ENCODE measurements around the gene MEF2A. TPM values are rescaled to one million over a fixed set of nuclear protein-coding genes. Genes with fewer than 3 reads are reported as not detected.

MEF2A gene
- total RNA-seq, 2 donors from 2014 or later = 25.1 to 68.7 TPM

DNA sequence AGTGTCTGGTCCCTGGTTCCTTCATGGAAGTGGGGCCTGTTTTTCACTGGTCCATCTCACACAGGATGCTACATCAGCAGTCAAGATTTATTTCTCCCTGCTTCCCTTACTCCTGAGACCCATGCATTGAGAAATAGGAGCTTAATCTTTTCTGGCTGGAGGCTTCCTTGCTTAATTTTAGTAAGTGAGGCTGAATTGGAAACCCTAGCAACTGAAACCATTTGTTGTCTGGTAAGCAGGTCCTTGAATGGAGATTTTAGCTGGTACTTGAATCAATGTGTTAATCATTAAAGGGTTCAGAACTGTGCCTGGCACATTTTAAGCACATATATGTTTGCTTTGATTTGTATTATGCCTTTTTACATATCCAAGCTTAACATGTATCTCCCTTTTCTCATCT is 20.2 kb upstream of the MEF2A start:
- no peaks in the 10 kb centered on the region for H3K9me3 ChIP-seq
- no peak for ATAC-seq

DNA sequence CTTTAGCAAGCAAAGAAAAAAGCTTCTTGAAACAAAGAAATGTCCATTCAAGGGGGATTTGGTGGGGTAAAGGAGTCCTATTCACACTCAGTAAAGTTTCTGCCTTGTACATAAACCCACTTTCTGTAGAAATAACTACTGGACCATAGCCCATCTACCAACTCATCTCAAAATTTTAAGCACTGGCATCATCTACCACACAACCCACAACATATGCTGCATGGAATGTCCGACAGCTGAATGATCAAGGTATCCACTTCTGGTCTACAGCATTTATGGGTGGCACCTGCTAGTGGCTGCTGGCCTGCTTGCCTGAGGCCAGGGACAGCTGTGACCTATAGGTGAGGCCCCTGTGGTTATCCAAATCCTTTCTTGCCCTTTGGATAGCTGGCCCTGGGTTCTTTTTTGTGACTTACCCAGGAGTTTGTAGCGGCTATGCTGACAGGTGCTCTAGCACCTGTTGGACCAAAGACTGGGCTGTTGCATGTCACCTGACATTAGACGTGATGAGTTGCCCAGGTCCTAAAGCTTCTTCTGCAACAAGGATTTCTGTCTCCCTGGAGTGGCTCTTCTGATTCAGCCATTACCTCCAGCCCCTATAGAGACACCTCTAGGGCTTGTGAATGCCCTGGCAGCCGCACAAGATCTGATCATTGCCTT is 19.2 kb upstream of the MEF2A start:
- no peaks in the 10 kb centered on the region for H3K9me3 ChIP-seq
- no peaks in the 10 kb centered on the region for H3K36me3 ChIP-seq (replicated peaks in 1 of 2; ENCODE audit: insufficient read depth in 1 of 2, low read depth in 2 of 2)
- H3K27ac ChIP-seq = no peak overlapping the region
- no peaks in the 10 kb centered on the region for H3K27me3 ChIP-seq
- TF ChIP-seq, protein P1, sequence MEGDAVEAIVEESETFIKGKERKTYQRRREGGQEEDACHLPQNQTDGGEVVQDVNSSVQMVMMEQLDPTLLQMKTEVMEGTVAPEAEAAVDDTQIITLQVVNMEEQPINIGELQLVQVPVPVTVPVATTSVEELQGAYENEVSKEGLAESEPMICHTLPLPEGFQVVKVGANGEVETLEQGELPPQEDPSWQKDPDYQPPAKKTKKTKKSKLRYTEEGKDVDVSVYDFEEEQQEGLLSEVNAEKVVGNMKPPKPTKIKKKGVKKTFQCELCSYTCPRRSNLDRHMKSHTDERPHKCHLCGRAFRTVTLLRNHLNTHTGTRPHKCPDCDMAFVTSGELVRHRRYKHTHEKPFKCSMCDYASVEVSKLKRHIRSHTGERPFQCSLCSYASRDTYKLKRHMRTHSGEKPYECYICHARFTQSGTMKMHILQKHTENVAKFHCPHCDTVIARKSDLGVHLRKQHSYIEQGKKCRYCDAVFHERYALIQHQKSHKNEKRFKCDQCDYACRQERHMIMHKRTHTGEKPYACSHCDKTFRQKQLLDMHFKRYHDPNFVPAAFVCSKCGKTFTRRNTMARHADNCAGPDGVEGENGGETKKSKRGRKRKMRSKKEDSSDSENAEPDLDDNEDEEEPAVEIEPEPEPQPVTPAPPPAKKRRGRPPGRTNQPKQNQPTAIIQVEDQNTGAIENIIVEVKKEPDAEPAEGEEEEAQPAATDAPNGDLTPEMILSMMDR (IDR thresholded peaks at IDR 0.05) = no peak
- TF ChIP-seq POLR2A (IDR thresholded peaks at IDR 0.05) = no peak
- no peaks in the 10 kb centered on the region for H3K4me1 ChIP-seq
- ATAC-seq = no peak
- intact Hi-C loops (cut with DNase I) = no loop called here
- no peak for DNase-seq
- 81 to 90% methylated on average over 3 to 4 of the region's 4 CpGs for WGBS, 2 donors
- H3K4me3 ChIP-seq = no peak overlapping the region

More for the DNA sequence above, 20.2 kb upstream of the MEF2A start:
- Histone ChIP-seq H3K4me1 (no peaks in the 10 kb centered on the region), H3K4me3 (no peak overlapping the region), H3K27me3 (no peaks in the 10 kb centered on the region), H3K27ac (no peak overlapping the region), H3K36me3 (replicated peaks in 1 of 2; ENCODE audit: insufficient read depth in 1 of 2, low read depth in 2 of 2) (no peaks in the 10 kb centered on the region)
- intact Hi-C loops (cut with DNase I) = no loop called here
- no peak for DNase-seq
- TF ChIP-seq POLR2A (IDR thresholded peaks at IDR 0.05) = no peak
- TF ChIP-seq, protein P1 (IDR thresholded peaks at IDR 0.05) = no peak

DNA sequence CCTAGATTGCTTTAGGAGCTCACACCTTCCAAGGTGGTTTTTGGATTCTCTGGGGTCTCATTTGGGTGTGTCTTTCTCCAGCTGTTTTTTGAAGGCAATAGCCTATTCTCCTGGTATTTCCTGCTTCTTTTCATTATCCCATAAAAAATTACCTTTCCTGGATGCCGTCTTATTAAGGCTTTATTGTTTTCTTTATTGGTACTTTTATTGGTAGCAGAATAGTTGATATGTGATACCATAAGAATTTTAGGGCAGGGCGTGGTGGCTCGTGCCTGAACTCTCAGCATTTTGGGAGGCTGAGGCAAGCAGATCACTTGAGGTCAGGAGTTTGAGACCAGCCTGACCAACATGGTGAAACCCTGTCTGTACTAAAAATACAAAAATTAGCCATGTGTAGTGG is 18.3 kb upstream of the MEF2A start:
- no peaks in the 10 kb centered on the region for H3K9me3 ChIP-seq
- no peak for TF ChIP-seq POLR2A (IDR thresholded peaks at IDR 0.05)
- TF ChIP-seq, protein P1 (IDR thresholded peaks at IDR 0.05) = no peak
- intact Hi-C loops (cut with DNase I) = no loop called here
- DNase-seq = no peak
- H3K4me3 ChIP-seq = no peak overlapping the region
- no peak for ATAC-seq
- H3K27ac ChIP-seq = no peak overlapping the region
- H3K36me3 ChIP-seq (replicated peaks in 1 of 2; ENCODE audit: insufficient read depth in 1 of 2, low read depth in 2 of 2) = no peaks in the 10 kb centered on the region
- H3K27me3 ChIP-seq = no peaks in the 10 kb centered on the region
- H3K4me1 ChIP-seq = no peaks in the 10 kb centered on the region
- 79 to 91% methylated on average over 3 of the region's 3 CpGs for WGBS, 2 donors

DNA sequence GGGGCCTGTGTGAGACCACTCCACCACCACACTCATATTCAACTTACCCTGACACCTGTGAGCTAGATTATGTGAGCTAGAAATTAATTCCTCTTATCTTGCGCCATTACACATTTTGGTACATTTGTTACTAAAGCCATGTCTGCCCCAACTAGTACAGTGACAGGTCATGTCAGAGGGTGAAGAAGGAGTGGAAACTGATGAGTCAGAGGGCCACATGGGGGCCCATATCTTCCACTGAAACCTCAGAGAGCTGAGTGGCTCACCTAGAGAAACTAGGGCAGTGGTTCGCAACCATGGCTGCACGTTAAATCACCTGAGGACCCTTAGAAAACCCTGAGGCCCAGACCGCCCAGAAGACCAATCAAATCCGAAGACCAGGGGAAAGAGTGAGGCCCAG is 15.7 kb upstream of the MEF2A start:
- no peaks in the 10 kb centered on the region for H3K9me3 ChIP-seq
- no peaks in the 10 kb centered on the region for H3K27me3 ChIP-seq
- H3K27ac ChIP-seq = no peak overlapping the region
- WGBS, 2 donors = 88 to 94% methylated on average over 5 of the region's 5 CpGs
- H3K36me3 ChIP-seq (replicated peaks in 1 of 2; ENCODE audit: insufficient read depth in 1 of 2, low read depth in 2 of 2) = no peaks in the 10 kb centered on the region
- H3K4me1 ChIP-seq = no peaks in the 10 kb centered on the region
- DNase-seq (no peak), ATAC-seq (no peak)
- intact Hi-C loops (cut with DNase I) = no loop called here
- TF ChIP-seq, protein P1 (IDR thresholded peaks at IDR 0.05) = no peak
- TF ChIP-seq POLR2A (IDR thresholded peaks at IDR 0.05) = no peak
- H3K4me3 ChIP-seq = no peak overlapping the region

DNA sequence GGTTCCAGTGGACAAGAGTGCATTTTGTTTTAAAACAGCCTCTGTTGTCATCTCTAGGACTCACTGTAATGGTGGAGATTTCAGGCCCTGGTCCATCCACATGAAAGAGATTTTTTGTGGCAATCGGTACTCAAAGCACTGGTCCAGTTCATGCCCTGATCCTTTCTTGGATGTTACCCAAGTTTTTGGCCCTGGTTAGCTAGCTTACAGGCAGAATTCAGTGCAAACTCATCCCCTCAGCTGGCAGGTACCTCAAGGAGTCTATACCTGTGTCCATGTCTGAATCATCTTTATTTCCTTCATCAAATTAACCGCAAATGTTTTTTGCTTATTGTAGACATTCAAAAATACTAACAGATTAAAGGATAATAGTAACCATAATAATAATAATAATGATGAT is 13.7 kb upstream of the MEF2A start:
- H3K36me3 ChIP-seq (replicated peaks in 1 of 2; ENCODE audit: insufficient read depth in 1 of 2, low read depth in 2 of 2) = no peaks in the 10 kb centered on the region
- no peak for TF ChIP-seq POLR2A (IDR thresholded peaks at IDR 0.05)
- TF ChIP-seq, protein P1 (IDR thresholded peaks at IDR 0.05) = no peak
- no peak for DNase-seq
- H3K27ac ChIP-seq = no peak overlapping the region
- ATAC-seq = no peak
- H3K4me3 ChIP-seq = no peak overlapping the region
- WGBS, 2 donors = 74 to 96% methylated on average over 2 of the region's 2 CpGs
- H3K27me3 ChIP-seq = no peaks in the 10 kb centered on the region
- H3K4me1 ChIP-seq = no peaks in the 10 kb centered on the region
- H3K9me3 ChIP-seq = no peaks in the 10 kb centered on the region
- intact Hi-C loops (cut with DNase I) = no loop called here

Measured in body of pancreas (tissue), 4 donors.